ENCODE measurements around the gene PAX2. TPM values are rescaled to one million over a fixed set of nuclear protein-coding genes. Genes with fewer than 3 reads are reported as not detected.

PAX2 gene
- total RNA-seq, 1 experiment from 2014 or later, result not detected

DNA sequence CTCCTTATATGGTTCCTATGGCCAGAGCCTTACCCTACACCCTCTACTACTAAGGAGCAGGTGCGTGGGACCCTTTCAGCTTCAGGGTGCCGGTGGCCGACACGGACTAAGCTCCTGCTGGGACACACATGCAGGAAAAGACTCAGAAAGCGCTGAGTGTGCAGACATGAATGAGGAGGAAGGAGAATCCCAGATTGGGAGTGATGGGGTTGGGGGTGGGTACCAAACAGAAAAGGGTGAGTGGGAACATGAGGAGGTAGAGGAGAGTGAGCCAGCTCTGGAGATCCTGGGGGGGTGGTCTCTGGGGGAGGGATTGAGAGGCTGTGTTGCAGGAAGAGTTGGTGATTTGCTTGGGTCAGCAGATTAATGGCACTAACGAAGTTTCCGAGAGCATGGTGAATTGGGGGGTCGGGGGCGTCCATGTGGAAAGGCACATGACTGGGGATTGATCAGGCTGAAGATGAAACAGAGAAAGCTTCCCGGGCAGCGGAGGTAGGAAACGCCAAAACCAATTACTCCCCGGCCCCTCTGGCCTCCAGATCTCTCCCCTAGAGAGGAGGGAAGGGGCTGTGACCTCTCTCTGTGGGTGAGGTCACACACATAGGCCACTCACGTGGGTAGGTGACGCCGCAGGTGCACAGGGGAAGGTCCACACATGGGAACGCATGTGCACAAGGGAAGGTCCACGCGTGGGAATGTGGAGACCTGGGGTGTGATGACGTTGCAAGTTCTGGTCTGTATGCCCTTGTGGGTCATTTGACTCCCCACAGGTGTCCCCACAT lies 129.5 kb downstream of the PAX2 start:
- in situ Hi-C loops (cut with HindIII; ENCODE audit: low pct_unique_long_range_greater_than_20kb, low sequenced_read_pairs), result loop anchor here (25.0 kb wide), 1 partner anchor 313 kb away; no protein-coding TSS in a partner anchor
- no peak for DNase-seq (ENCODE audit: low read depth, low spot score)

DNA sequence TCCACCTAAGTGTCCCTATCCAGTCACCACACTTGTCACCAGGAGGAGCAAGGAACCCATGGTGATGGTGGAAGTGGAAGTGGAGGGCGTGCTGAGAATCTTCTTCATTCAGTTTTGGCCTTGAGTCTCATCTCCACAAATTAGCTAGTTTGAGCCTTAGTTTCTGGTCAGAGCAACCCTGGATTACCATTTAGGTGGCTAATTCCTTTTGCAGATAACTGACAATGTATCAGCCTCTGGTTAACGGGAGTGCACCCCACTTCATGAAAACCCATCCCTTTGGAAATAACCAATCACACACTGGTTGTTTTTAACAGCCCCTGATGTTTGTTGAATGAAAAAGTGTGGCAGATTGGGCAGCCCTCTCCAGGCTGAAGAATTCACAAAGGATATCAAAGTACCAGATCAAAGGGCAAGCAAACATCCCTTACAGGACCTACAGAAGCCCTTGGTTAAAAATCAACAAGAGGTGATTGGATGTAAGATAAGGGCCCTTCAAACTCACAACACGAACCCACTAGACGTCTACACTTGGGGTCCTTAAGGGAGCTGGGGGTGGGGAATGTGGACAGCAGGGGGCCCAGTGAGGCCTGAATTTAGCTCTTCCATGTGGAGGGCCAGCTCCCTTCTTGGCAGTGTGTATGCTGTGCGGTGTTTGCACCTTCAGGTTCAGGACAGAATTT lies 130.2 kb downstream of the PAX2 start:
- in situ Hi-C loops (cut with HindIII; ENCODE audit: low pct_unique_long_range_greater_than_20kb, low sequenced_read_pairs), result loop anchor here (25.0 kb wide), 1 partner anchor 313 kb away; no protein-coding TSS in a partner anchor
- DNase-seq (ENCODE audit: low read depth, low spot score), result no peak

- in situ Hi-C loops (cut with HindIII; ENCODE audit: low pct_unique_long_range_greater_than_20kb, low sequenced_read_pairs), result loop anchor here (25.0 kb wide), 1 partner anchor 315 kb away; no protein-coding TSS in a partner anchor
These were observed 131.4 kb downstream of the PAX2 start for GRCh38 chr10:100876585-100877460.

GRCh38 chr10:100877461-100877850 lies 132.1 kb downstream of the PAX2 start:
- DNase-seq (ENCODE audit: low read depth, low spot score), result no peak
- in situ Hi-C loops (cut with HindIII; ENCODE audit: low pct_unique_long_range_greater_than_20kb, low sequenced_read_pairs), result loop anchor here (25.0 kb wide), 1 partner anchor 315 kb away; no protein-coding TSS in a partner anchor

More at GRCh38 chr10:100876585-100877460, 131.4 kb downstream of the PAX2 start:
- no peak for DNase-seq (ENCODE audit: low read depth, low spot score)

DNA sequence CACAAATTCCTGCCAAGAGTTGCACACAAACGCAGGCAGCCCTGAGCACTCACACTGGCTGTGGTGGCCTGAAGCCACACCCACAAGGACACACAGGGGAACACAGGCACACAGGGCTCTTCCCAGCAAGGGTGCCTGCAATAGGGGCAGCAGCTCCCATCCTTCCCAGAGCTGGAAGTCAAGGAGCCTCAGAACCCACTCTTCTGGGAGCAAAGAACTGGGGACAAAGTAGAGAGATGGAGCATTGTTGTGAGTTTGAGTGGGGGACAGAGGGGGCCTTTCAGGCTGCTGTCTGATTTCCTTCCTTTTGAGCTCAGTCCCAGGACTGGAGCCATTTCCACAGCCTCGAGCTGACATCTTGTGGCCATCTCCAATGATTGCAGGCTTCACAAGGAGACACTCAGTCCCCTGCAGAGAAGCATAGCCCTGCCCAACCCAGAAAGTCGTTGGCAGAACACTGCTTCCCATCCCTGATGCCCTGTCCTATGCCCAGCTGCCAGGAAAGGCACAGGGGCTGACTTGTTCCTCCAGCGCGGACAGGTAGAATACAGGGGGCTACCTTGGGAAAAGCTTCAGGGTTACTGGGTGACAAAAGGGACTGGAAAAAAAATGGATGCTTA lies 133.0 kb downstream of the PAX2 start:
- peak; percentile 81 for DNase-seq (ENCODE audit: low read depth, low spot score)
- in situ Hi-C loops (cut with HindIII; ENCODE audit: low pct_unique_long_range_greater_than_20kb, low sequenced_read_pairs), result loop anchor here (25.0 kb wide), 1 partner anchor 316 kb away; no protein-coding TSS in a partner anchor

Other genes starting within 250 kb of the PAX2 start
- 0.48 and 0.66 TPM in 2 replicates for gene SEC31B, start 225.7 kb upstream of the PAX2 start, total RNA-seq (2014; rRNA removed; shearing (Covaris generic))
- 447 and 448 TPM in 2 replicates for gene NDUFB8, start 215.7 kb upstream of the PAX2 start, total RNA-seq (2014; rRNA removed; shearing (Covaris generic))
- 3.7 and 12.8 TPM in 2 replicates for gene HIF1AN, start 209.6 kb upstream of the PAX2 start, total RNA-seq (2014; rRNA removed; shearing (Covaris generic))
- 21.8 and 24.4 TPM in 2 replicates for gene SLF2, start 167.4 kb downstream of the PAX2 start, total RNA-seq (2014; rRNA removed; shearing (Covaris generic))
- gene SEMA4G, start 223.9 kb downstream of the PAX2 start, total RNA-seq (2014; rRNA removed; shearing (Covaris generic)), result 1.3 and 4.7 TPM in 2 replicates
- 46.3 and 52.9 TPM in 2 replicates for gene MRPL43, start 241.9 kb downstream of the PAX2 start, total RNA-seq (2014; rRNA removed; shearing (Covaris generic))
- 14.7 and 14.8 TPM in 2 replicates for gene TWNK, start 242.0 kb downstream of the PAX2 start, total RNA-seq (2014; rRNA removed; shearing (Covaris generic))